ENCODE results near the gene FRMD1.

The FRMD1 gene

GRCh38 chr6:168030908-168031307, 48.1 kb downstream of the FRMD1 start:
- ATAC-seq (replicated peaks), result no peak
- Mint-ChIP-seq H3K9me3 (no peaks in the 10 kb centered on the region), H3K36me3 (ENCODE audit: insufficient read depth) (no peaks in the 10 kb centered on the region), H3K4me1 (ENCODE audit: low read depth in 2 of 2) (peaks cover 4% of the 10 kb centered on the region in 2 donors), H3K27me3 (peaks cover 17 to 47% of the 10 kb centered on the region in 2 donors), H3K4me3 (no peak overlapping the region), H3K27ac (peak overlapping the region in 1 of 2 donors; percentile 32)
- DNase-seq, result no peak

- DNase-seq (no peak), ATAC-seq (replicated peaks) (no peak)
- H3K27me3 Mint-ChIP-seq, result peaks cover 16 to 47% of the 10 kb centered on the region in 2 donors
- H3K9me3 Mint-ChIP-seq, result no peaks in the 10 kb centered on the region
- H3K27ac Mint-ChIP-seq, result peak overlapping the region in 1 of 2 donors; percentile 32
- no peaks in the 10 kb centered on the region for H3K36me3 Mint-ChIP-seq (ENCODE audit: insufficient read depth)
- no peaks in the 10 kb centered on the region for H3K4me1 Mint-ChIP-seq (ENCODE audit: low read depth in 2 of 2)
- no peak overlapping the region for H3K4me3 Mint-ChIP-seq
Measured at GRCh38 chr6:168030218-168030746, 48.7 kb downstream of the FRMD1 start.

- H3K4me1 Mint-ChIP-seq (ENCODE audit: low read depth in 2 of 2), result no peaks in the 10 kb centered on the region
- no peaks in the 10 kb centered on the region for H3K36me3 Mint-ChIP-seq (ENCODE audit: insufficient read depth)
- no peak for ATAC-seq (replicated peaks)
Measured at GRCh38 chr6:168029459-168030217, 49.4 kb downstream of the FRMD1 start.

GRCh38 chr6:168028181-168028580, 50.8 kb downstream of the FRMD1 start:
- Mint-ChIP-seq H3K27me3 (peaks cover 7 to 40% of the 10 kb centered on the region in 2 donors), H3K4me3 (no peak overlapping the region), H3K27ac (no peak overlapping the region), H3K9me3 (no peaks in the 10 kb centered on the region), H3K4me1 (ENCODE audit: low read depth in 2 of 2) (no peaks in the 10 kb centered on the region), H3K36me3 (ENCODE audit: insufficient read depth) (no peaks in the 10 kb centered on the region)
- ATAC-seq (replicated peaks) (no peak), DNase-seq (no peak)

More at GRCh38 chr6:168029459-168030217, 49.4 kb downstream of the FRMD1 start:
- Mint-ChIP-seq H3K9me3 (no peaks in the 10 kb centered on the region), H3K27ac (no peak overlapping the region), H3K4me3 (no peak overlapping the region), H3K27me3 (peaks cover 16 to 47% of the 10 kb centered on the region in 2 donors)
- DNase-seq, result no peak

GRCh38 chr6:168027521-168027920, 51.5 kb downstream of the FRMD1 start:
- DNase-seq, result no peak

GRCh38 chr6:168026925-168027324, 52.1 kb downstream of the FRMD1 start:
- Mint-ChIP-seq H3K27ac (no peak overlapping the region), H3K36me3 (ENCODE audit: insufficient read depth) (no peaks in the 10 kb centered on the region), H3K4me1 (ENCODE audit: low read depth in 2 of 2) (no peaks in the 10 kb centered on the region), H3K27me3 (peaks cover 7 to 38% of the 10 kb centered on the region in 2 donors), H3K9me3 (no peaks in the 10 kb centered on the region), H3K4me3 (no peak overlapping the region)
- ATAC-seq (replicated peaks) (no peak), DNase-seq (no peak)

More at GRCh38 chr6:168027521-168027920, 51.5 kb downstream of the FRMD1 start:
- Mint-ChIP-seq H3K36me3 (ENCODE audit: insufficient read depth) (no peaks in the 10 kb centered on the region), H3K27me3 (peaks cover 7 to 40% of the 10 kb centered on the region in 2 donors), H3K27ac (no peak overlapping the region), H3K4me3 (no peak overlapping the region), H3K4me1 (ENCODE audit: low read depth in 2 of 2) (no peaks in the 10 kb centered on the region), H3K9me3 (no peaks in the 10 kb centered on the region)
- ATAC-seq (replicated peaks), result no peak

- Mint-ChIP-seq H3K27ac (no peak overlapping the region), H3K4me3 (no peak overlapping the region), H3K9me3 (no peaks in the 10 kb centered on the region), H3K27me3 (peaks cover 7 to 32% of the 10 kb centered on the region in 2 donors), H3K4me1 (ENCODE audit: low read depth in 2 of 2) (no peaks in the 10 kb centered on the region), H3K36me3 (ENCODE audit: insufficient read depth) (no peaks in the 10 kb centered on the region)
- DNase-seq (no peak), ATAC-seq (replicated peaks) (no peak)
Measured at GRCh38 chr6:168025831-168026710, 52.9 kb downstream of the FRMD1 start.

GRCh38 chr6:168024951-168025510, 54.0 kb downstream of the FRMD1 start:
- H3K36me3 Mint-ChIP-seq (ENCODE audit: insufficient read depth), result peaks cover 3% of the 10 kb centered on the region
- H3K27me3 Mint-ChIP-seq, result peaks cover 7 to 32% of the 10 kb centered on the region in 2 donors
- DNase-seq, result no peak
- H3K4me1 Mint-ChIP-seq (ENCODE audit: low read depth in 2 of 2), result no peaks in the 10 kb centered on the region
- no peak overlapping the region for H3K27ac Mint-ChIP-seq
- H3K4me3 Mint-ChIP-seq, result no peak overlapping the region
- H3K9me3 Mint-ChIP-seq, result no peaks in the 10 kb centered on the region
- ATAC-seq (replicated peaks), result no peak

GRCh38 chr6:168022488-168023321, 56.3 kb downstream of the FRMD1 start:
- Mint-ChIP-seq H3K36me3 (ENCODE audit: insufficient read depth) (peaks cover 3% of the 10 kb centered on the region), H3K9me3 (peaks cover 0 to 4% of the 10 kb centered on the region in 2 donors), H3K4me1 (ENCODE audit: low read depth in 2 of 2) (no peaks in the 10 kb centered on the region), H3K27me3 (peaks cover 14 to 32% of the 10 kb centered on the region in 2 donors), H3K27ac (no peak overlapping the region), H3K4me3 (no peak overlapping the region)
- no peak for DNase-seq
- no peak for ATAC-seq (replicated peaks)

GRCh38 chr6:168021581-168021980, 57.4 kb downstream of the FRMD1 start:
- ATAC-seq (replicated peaks) (no peak), DNase-seq (no peak)
- Mint-ChIP-seq H3K36me3 (ENCODE audit: insufficient read depth) (peaks cover 3% of the 10 kb centered on the region), H3K27me3 (peaks cover 15 to 28% of the 10 kb centered on the region in 2 donors), H3K4me3 (no peak overlapping the region), H3K9me3 (peaks cover 0 to 4% of the 10 kb centered on the region in 2 donors), H3K4me1 (ENCODE audit: low read depth in 2 of 2) (no peaks in the 10 kb centered on the region), H3K27ac (no peak overlapping the region)

GRCh38 chr6:168020242-168020641, 58.8 kb downstream of the FRMD1 start:
- H3K4me1 Mint-ChIP-seq (ENCODE audit: low read depth in 2 of 2), result no peaks in the 10 kb centered on the region
- H3K36me3 Mint-ChIP-seq (ENCODE audit: insufficient read depth), result peaks cover 3% of the 10 kb centered on the region
- peaks cover 0 to 4% of the 10 kb centered on the region in 2 donors for H3K9me3 Mint-ChIP-seq
- H3K27me3 Mint-ChIP-seq, result peaks cover 28 to 31% of the 10 kb centered on the region in 2 donors
- H3K4me3 Mint-ChIP-seq, result no peak overlapping the region
- no peak for ATAC-seq (replicated peaks)
- no peak overlapping the region for H3K27ac Mint-ChIP-seq
- no peak for DNase-seq

GRCh38 chr6:168018664-168019063, 60.3 kb downstream of the FRMD1 start:
- peaks cover 3% of the 10 kb centered on the region for H3K36me3 Mint-ChIP-seq (ENCODE audit: insufficient read depth)
- no peak overlapping the region for H3K4me3 Mint-ChIP-seq
- DNase-seq (no peak), ATAC-seq (replicated peaks) (no peak)
- no peak overlapping the region for H3K27ac Mint-ChIP-seq
- H3K4me1 Mint-ChIP-seq (ENCODE audit: low read depth in 2 of 2), result no peaks in the 10 kb centered on the region
- H3K9me3 Mint-ChIP-seq, result peaks cover 0 to 4% of the 10 kb centered on the region in 2 donors
- H3K27me3 Mint-ChIP-seq, result peaks cover 19 to 39% of the 10 kb centered on the region in 2 donors
